HL-60 (cell line): Measurements from ENCODE around the gene B9D1.

Experiments
- CTCF ChIP-seq: IDR thresholded peaks from one replicate; pipeline ENCODE4 v1.5.1; 2011; ENCODE audit warnings: low read length, control low read depth, inconsistent platforms; ENCODE audit not compliant: insufficient read depth
- GABPA ChIP-seq: IDR thresholded peaks from 2 replicates; pipeline ENCODE4 v1.6.1; 2012; ENCODE audit warnings: low read depth
- POLR2AphosphoS5 ChIP-seq: IDR thresholded peaks from 2 replicates; pipeline ENCODE4 v1.6.1; 2012; ENCODE audit warnings: low read depth

DNA sequence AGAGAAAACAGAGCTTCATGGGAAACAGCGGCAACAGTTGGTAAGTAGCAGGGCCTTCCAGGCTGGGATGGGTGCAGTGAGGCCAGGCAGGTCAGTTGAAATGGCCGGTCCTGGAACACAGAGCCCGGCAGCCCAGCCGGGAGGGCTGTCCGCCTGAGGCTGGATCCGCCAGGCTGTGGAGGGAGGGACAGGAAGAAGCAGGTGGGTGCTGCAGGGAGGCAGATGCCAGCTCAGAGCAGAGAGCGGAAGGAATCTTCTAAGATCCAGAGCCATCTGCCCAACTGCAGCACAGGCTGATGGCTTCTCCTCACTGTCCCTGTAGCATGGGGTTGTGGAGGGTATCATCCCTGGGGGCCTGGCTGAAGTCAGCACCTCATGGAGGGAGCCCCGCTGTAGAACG is 49.1 kb upstream of the B9D1 start:
- TF ChIP-seq CTCF (no peak), POLR2AphosphoS5 (no peak), GABPA (no peak)
